K562 (cell line): Measurements from ENCODE around the gene GMPR2. TPM values are rescaled to one million over a fixed set of nuclear protein-coding genes. Genes with fewer than 3 reads are reported as not detected.
A peak's percentile ranks its signal among the peaks of the same experiment; 100 is the strongest.

Experiments
- ATF1 ChIP-seq, 2 experiments: fragments of 450-650 bp in 1 of 2; IDR thresholded peaks; 2 replicates each; pipeline ENCODE4 v1.6.1; 2016; ENCODE audit warnings: missing compliant biosample characterization in 1 of 2, missing genetic modification characterization in 1 of 2
- ATF7 ChIP-seq: fragments of 450-650 bp; IDR thresholded peaks from 2 replicates; pipeline ENCODE4 v1.7.1; 2014; ENCODE audit warnings: mild to moderate bottlenecking, moderate library complexity
- EGR1 ChIP-seq: fragments of 450-650 bp; conservative IDR thresholded peaks from 2 replicates; pipeline ENCODE4 v1.6.1; 2017; ENCODE audit warnings: mild to moderate bottlenecking
- ELF1 ChIP-seq: fragments of 200-800 bp; sonication (Bioruptor generic); IDR thresholded peaks from 2 replicates; pipeline ENCODE4 v1.6.1; 2016; ENCODE audit warnings: missing genetic modification characterization, missing compliant biosample characterization
- ELF2 ChIP-seq: fragments of 250-450 bp; sonication (Bioruptor Pico); IDR thresholded peaks from 2 replicates; pipeline ENCODE4 v1.5.0; 2021; ENCODE audit warnings: mild to moderate bottlenecking
- MBD2 ChIP-seq: sonication (generic); IDR thresholded peaks from 2 replicates; pipeline ENCODE4 v1.6.1; 2016; ENCODE audit warnings: low read depth, borderline replicate concordance
- MYNN ChIP-seq, 2 experiments: sonication (generic); formaldehyde crosslinking in 1 of 2; IDR thresholded peaks; 2 replicates each; pipeline versions ENCODE4 v1.5.0 to v1.6.1; 2016 to 2020; ENCODE audit warnings: antibody characterized with exemption in 1 of 2, missing genetic modification reagents in 1 of 2
- POLR2AphosphoS5 ChIP-seq: IDR thresholded peaks from 2 replicates; pipeline ENCODE4 v1.6.1; 2011; ENCODE audit warnings: mild to moderate bottlenecking, low read depth, low read length, moderate library complexity; ENCODE audit not compliant: control insufficient read depth, insufficient read depth
- SMAD3 ChIP-seq: fragments of 450-650 bp; formaldehyde crosslinking; conservative IDR thresholded peaks from 2 replicates; pipeline ENCODE4 v1.4.0; 2020; ENCODE audit warnings: mild to moderate bottlenecking
- SPI1 ChIP-seq: IDR thresholded peaks from 2 replicates; pipeline ENCODE4 v1.6.1; 2011; ENCODE audit warnings: low read depth, low read length, control low read depth, borderline replicate concordance
- TFAP4 ChIP-seq: sonication (generic); formaldehyde crosslinking; IDR thresholded peaks from 2 replicates; pipeline ENCODE4 v1.8.0; 2022; ENCODE audit warnings: missing genetic modification reagents, mild to moderate bottlenecking, moderate library complexity, borderline replicate concordance
- ZFX ChIP-seq: sonication (generic); formaldehyde crosslinking; IDR thresholded peaks from 2 replicates; pipeline ENCODE4 v1.8.0; 2022; ENCODE audit warnings: mild to moderate bottlenecking, missing genetic modification reagents, moderate library complexity
- ZNF263 ChIP-seq: sonication (generic); formaldehyde crosslinking; IDR thresholded peaks from 2 replicates; pipeline ENCODE4 v1.8.0; 2022; ENCODE audit warnings: mild to moderate bottlenecking, missing genetic modification reagents, borderline replicate concordance
- polyA plus RNA-seq, 8 experiments: library from polyadenylated mRNA; depleted of rRNA in 4 of 8; stranded (reverse) in 5 of 8; unstranded in 3 of 8; fragments of >200 nt; fragmentation: Nextera tagmentation in 2 of 8; fragmentation: Illumina TruSeq in 1 of 8; extraction: Ambion mirVana in 2 of 8; extraction: Trizol in 1 of 8; gene quantifications; 2 replicates each; pipeline versions ENCODE4 v1.2.1 to v1.2.3, GENCODE V29; 2011 to 2014; ENCODE audit warnings: inconsistent platforms in 1 of 8, missing spikeins in 1 of 8
- total RNA-seq, 7 experiments: library from RNA; depleted of rRNA in 6 of 7; stranded (reverse); fragments of >200 nt in 6 of 7; fragmentation: Illumina TruSeq in 2 of 7; extraction: Trizol in 2 of 7; gene quantifications; 2 replicates each; pipeline versions ENCODE4 v1.2.1 to v1.2.3, GENCODE V29; 2011 to 2021; ENCODE audit warnings: low replicate concordance in 1 of 7
- TF ChIP-seq, protein P1 (sequence below), 2 experiments: fragments of 450-650 bp in 1 of 2; sonication (generic) in 1 of 2; formaldehyde crosslinking in 1 of 2; IDR thresholded peaks; 2 replicates each; pipeline versions ENCODE4 v1.7.1 to v1.9.0; 2016 to 2022; ENCODE audit warnings: inconsistent platforms in 1 of 2, mild to moderate bottlenecking in 1 of 2, missing genetic modification reagents in 1 of 2

GMPR2 gene
- total and polyA plus RNA-seq, 9 of the 15 experiments (the other 6 are each of a cell fraction or from before 2014, with no cell fraction given), result 26.4 to 67.4 (median 36.3) TPM

DNA sequence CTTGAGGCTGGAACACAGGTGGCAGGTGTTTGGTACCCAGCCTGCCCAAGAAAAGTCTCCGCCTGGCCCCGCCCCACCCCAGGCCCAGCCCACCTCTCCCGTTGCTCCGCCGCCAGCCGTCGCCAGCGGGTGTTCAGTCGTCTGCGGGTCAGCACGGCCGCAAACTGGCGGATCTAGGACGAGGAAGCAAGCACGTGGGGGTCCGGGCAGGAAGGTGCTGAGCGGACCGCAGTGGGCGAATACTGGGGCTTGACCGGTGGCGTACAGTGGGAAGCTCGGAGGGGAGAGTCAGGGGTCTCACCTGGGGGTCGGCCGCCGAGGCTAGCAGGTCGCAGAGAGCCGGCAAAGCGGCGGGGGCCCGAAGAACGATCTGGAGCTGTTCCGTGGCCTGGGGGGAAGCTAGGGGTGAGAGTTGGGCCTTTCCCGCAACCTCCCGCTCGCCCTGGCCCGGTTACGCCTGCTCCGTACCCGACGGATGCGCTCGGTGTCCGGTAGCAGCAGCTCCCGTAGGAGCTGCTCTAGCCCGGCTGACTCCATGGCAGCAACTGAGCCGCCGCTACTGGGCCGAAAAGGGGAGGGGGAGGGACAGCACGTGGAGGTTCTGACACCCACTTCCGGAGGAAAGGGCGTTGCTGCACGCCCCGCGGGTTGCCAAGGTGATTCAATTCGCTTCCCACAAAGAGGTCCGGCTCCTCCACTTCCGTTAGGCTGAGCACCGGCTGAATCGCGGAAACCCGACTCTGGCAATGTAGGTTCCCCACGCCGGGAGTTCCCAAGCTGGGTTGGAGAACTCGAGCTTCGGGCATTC, 44.3 kb upstream of the GMPR2 start, which contains the start of gene IPO4 (continued):
- TF ChIP-seq ZNF263 (CRISPR knock-in tag) (peak; percentile 39; the same call in 1 of the 2 replicates), EGR1 (peak; percentile 55), ATF1 (CRISPR knock-in tag; IDR thresholded peaks at IDR 0.05) (no peak), ATF1 (tag; IDR thresholded peaks at IDR 0.05) (peak; percentile 72), SMAD3 (CRISPR knock-in tag) (0 out of 2 replicates have a peak, but pooled peaks have one; percentile 17), ATF7 (peak; percentile 74), ELF2 (0 out of 2 replicates have a peak, but pooled peaks have one; percentile 69), POLR2AphosphoS5 (peak; percentile 58; the same call in 1 of the 2 replicates), MBD2 (peak; percentile 60), ELF1 (tag) (peak; percentile 80), SPI1 (peak; percentile 43; the same call in 1 of the 2 replicates), ZFX (CRISPR knock-in tag) (peak; percentile 64), TFAP4 (peak; percentile 73), MYNN (IDR thresholded peaks at IDR 0.05) (peak; percentile 61; the same call in 1 of the 2 replicates), MYNN (CRISPR knock-in tag; IDR thresholded peaks at IDR 0.05) (no peak)
- TF ChIP-seq, protein P1, sequence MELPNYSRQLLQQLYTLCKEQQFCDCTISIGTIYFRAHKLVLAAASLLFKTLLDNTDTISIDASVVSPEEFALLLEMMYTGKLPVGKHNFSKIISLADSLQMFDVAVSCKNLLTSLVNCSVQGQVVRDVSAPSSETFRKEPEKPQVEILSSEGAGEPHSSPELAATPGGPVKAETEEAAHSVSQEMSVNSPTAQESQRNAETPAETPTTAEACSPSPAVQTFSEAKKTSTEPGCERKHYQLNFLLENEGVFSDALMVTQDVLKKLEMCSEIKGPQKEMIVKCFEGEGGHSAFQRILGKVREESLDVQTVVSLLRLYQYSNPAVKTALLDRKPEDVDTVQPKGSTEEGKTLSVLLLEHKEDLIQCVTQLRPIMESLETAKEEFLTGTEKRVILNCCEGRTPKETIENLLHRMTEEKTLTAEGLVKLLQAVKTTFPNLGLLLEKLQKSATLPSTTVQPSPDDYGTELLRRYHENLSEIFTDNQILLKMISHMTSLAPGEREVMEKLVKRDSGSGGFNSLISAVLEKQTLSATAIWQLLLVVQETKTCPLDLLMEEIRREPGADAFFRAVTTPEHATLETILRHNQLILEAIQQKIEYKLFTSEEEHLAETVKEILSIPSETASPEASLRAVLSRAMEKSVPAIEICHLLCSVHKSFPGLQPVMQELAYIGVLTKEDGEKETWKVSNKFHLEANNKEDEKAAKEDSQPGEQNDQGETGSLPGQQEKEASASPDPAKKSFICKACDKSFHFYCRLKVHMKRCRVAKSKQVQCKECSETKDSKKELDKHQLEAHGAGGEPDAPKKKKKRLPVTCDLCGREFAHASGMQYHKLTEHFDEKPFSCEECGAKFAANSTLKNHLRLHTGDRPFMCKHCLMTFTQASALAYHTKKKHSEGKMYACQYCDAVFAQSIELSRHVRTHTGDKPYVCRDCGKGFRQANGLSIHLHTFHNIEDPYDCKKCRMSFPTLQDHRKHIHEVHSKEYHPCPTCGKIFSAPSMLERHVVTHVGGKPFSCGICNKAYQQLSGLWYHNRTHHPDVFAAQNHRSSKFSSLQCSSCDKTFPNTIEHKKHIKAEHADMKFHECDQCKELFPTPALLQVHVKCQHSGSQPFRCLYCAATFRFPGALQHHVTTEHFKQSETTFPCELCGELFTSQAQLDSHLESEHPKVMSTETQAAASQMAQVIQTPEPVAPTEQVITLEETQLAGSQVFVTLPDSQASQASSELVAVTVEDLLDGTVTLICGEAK (IDR thresholded peaks at IDR 0.05), result peak; percentile 99
- TF ChIP-seq, protein P1 (CRISPR knock-in tag; IDR thresholded peaks at IDR 0.05), result no peak
